Astrocyte (in vitro differentiated cells and primary cell): ENCODE measurements around the gene CHSY1. TPM values are rescaled to one million over a fixed set of nuclear protein-coding genes. Genes with fewer than 3 reads are reported as not detected.

ENCODE experiments used
- DNase-seq: peaks from one replicate; pipeline ENCODE4 v3.0.0-alpha.2; 2010; ENCODE audit warnings: low read depth
- FAIRE-seq: peaks from 2 replicates; lab custom pipeline; 2011; peaks lifted over from hg19 to GRCh38; lab: Jason Lieb, UNC
- H2AFZ ChIP-seq: 2 replicates; pipeline ENCODE4 v1.6.0; 2012; ENCODE audit warnings: low read depth, low read length, inconsistent platforms
- H3K27ac ChIP-seq: 2 replicates; pipeline ENCODE4 v1.5.1; 2011; ENCODE audit warnings: low read depth, low read length, inconsistent platforms
- H3K27me3 ChIP-seq: 2 replicates; pipeline ENCODE4 v1.6.0; 2011; ENCODE audit warnings: low read length, inconsistent platforms; ENCODE audit not compliant: insufficient read depth
- H3K36me3 ChIP-seq: 2 replicates; pipeline ENCODE4 v1.5.1; 2011; ENCODE audit warnings: low read length, inconsistent platforms; ENCODE audit not compliant: insufficient read depth
- H3K4me1 ChIP-seq: 2 replicates; pipeline ENCODE4 v1.5.1; 2011; ENCODE audit warnings: low read length, inconsistent platforms; ENCODE audit not compliant: insufficient read depth
- H3K4me2 ChIP-seq: 2 replicates; pipeline ENCODE4 v1.6.0; 2012; ENCODE audit warnings: low read length, inconsistent platforms
- H3K4me3 ChIP-seq: 2 replicates; pipeline ENCODE4 v1.5.1; 2011; ENCODE audit warnings: low read depth, mild to moderate bottlenecking, low read length, inconsistent platforms; ENCODE audit not compliant: insufficient read depth
- H3K79me2 ChIP-seq: 2 replicates; pipeline ENCODE4 v1.6.0; 2012; ENCODE audit warnings: mild to moderate bottlenecking, low read length, inconsistent platforms; ENCODE audit not compliant: insufficient read depth
- H3K9ac ChIP-seq: 2 replicates; pipeline ENCODE4 v1.6.0; 2012; ENCODE audit warnings: mild to moderate bottlenecking, low read length, inconsistent platforms
- H3K9me3 ChIP-seq: 2 replicates; pipeline ENCODE4 v1.5.1; 2012; ENCODE audit warnings: low read depth, mild to moderate bottlenecking, low read length, inconsistent platforms; ENCODE audit not compliant: insufficient read depth
- H4K20me1 ChIP-seq: 2 replicates; pipeline ENCODE4 v1.6.0; 2012; ENCODE audit warnings: low read length, inconsistent platforms; ENCODE audit not compliant: insufficient read depth
- H3K27ac Mint-ChIP-seq: one replicate; pipeline ENCODE4 v1.8.0; 2021; ENCODE audit warnings: mild to moderate bottlenecking, mixed read lengths; ENCODE audit not compliant: unreplicated experiment
- H3K27me3 Mint-ChIP-seq: one replicate; pipeline ENCODE4 v1.8.0; 2021; ENCODE audit warnings: low read depth, mixed read lengths; ENCODE audit not compliant: unreplicated experiment
- H3K36me3 Mint-ChIP-seq: one replicate; pipeline ENCODE4 v1.8.0; 2021; ENCODE audit warnings: low read depth, mixed read lengths; ENCODE audit not compliant: unreplicated experiment
- H3K4me1 Mint-ChIP-seq: one replicate; pipeline ENCODE4 v1.8.0; 2021; ENCODE audit warnings: low read depth, mixed read lengths; ENCODE audit not compliant: unreplicated experiment
- H3K4me3 Mint-ChIP-seq: one replicate; pipeline ENCODE4 v1.8.0; 2021; ENCODE audit warnings: mild to moderate bottlenecking, moderate library complexity, mixed read lengths; ENCODE audit not compliant: unreplicated experiment
- H3K9me3 Mint-ChIP-seq: one replicate; pipeline ENCODE4 v1.8.0; 2021; ENCODE audit warnings: mild to moderate bottlenecking, mixed read lengths; ENCODE audit not compliant: unreplicated experiment
- CTCF ChIP-seq: IDR thresholded peaks from 2 replicates; pipeline ENCODE4 v1.5.1; 2011; ENCODE audit warnings: low read depth, mild to moderate bottlenecking, inconsistent platforms, low read length, moderate library complexity; ENCODE audit not compliant: insufficient read depth
- EZH2 ChIP-seq: IDR thresholded peaks from 2 replicates; pipeline ENCODE4 v1.6.1; 2012; ENCODE audit warnings: mild to moderate bottlenecking, low read length, inconsistent platforms; ENCODE audit not compliant: insufficient read depth
- total RNA-seq: library from RNA; stranded (reverse); gene quantifications from 2 replicates; pipeline ENCODE4 v1.2.1, GENCODE V29; 2021

The CHSY1 gene
- total RNA-seq, 1 donor from 2014 or later, result 42.2 TPM

- no peaks in the 10 kb centered on the region for H3K9me3 ChIP-seq
- peaks cover 28% of the 10 kb centered on the region for H4K20me1 ChIP-seq
- FAIRE-seq, result no peak
- H3K36me3 ChIP-seq, result peaks cover 57% of the 10 kb centered on the region
- no peak overlapping the region for H3K27ac Mint-ChIP-seq
- no peak overlapping the region for H3K27ac ChIP-seq
- DNase-seq, result no peak
- no peak overlapping the region for H3K9ac ChIP-seq
- no peaks in the 10 kb centered on the region for H3K4me1 ChIP-seq
- no peaks in the 10 kb centered on the region for H3K9me3 Mint-ChIP-seq
- H3K4me2 ChIP-seq, result no peak overlapping the region
- H3K27me3 ChIP-seq, result no peaks in the 10 kb centered on the region
- no peak overlapping the region for H3K4me3 ChIP-seq
- peaks cover 38% of the 10 kb centered on the region for H3K79me2 ChIP-seq
- no peak overlapping the region for H2AFZ ChIP-seq
- no peaks in the 10 kb centered on the region for H3K27me3 Mint-ChIP-seq
- H3K4me1 Mint-ChIP-seq, result no peaks in the 10 kb centered on the region
- no peak overlapping the region for H3K4me3 Mint-ChIP-seq
- H3K36me3 Mint-ChIP-seq, result peaks cover 13% of the 10 kb centered on the region
- TF ChIP-seq EZH2, result no peak
- TF ChIP-seq CTCF, result no peak
Measured at GRCh38 chr15:101286471-101287114, 34.7 kb upstream of the CHSY1 start.

- no peak overlapping the region for H3K9ac ChIP-seq
- no peaks in the 10 kb centered on the region for H3K9me3 ChIP-seq
- FAIRE-seq (no peak), DNase-seq (no peak)
- peaks cover 15% of the 10 kb centered on the region for H3K79me2 ChIP-seq
- no peak overlapping the region for H3K4me3 ChIP-seq
- no peak overlapping the region for H3K27ac Mint-ChIP-seq
- no peak overlapping the region for H2AFZ ChIP-seq
- H3K27me3 Mint-ChIP-seq, result no peaks in the 10 kb centered on the region
- no peak overlapping the region for H3K4me3 Mint-ChIP-seq
- no peaks in the 10 kb centered on the region for H3K27me3 ChIP-seq
- no peaks in the 10 kb centered on the region for H3K4me1 Mint-ChIP-seq
- H3K27ac ChIP-seq, result no peak overlapping the region
- no peak overlapping the region for H3K4me2 ChIP-seq
- no peaks in the 10 kb centered on the region for H3K4me1 ChIP-seq
- peaks cover 18% of the 10 kb centered on the region for H3K36me3 Mint-ChIP-seq
- TF ChIP-seq EZH2 (no peak), CTCF (no peak)
- H3K9me3 Mint-ChIP-seq, result no peaks in the 10 kb centered on the region
- peaks cover 62% of the 10 kb centered on the region for H3K36me3 ChIP-seq
- peaks cover 14% of the 10 kb centered on the region for H4K20me1 ChIP-seq
Measured at GRCh38 chr15:101283931-101284330, 32.1 kb upstream of the CHSY1 start.

GRCh38 chr15:101280007-101280406 is 28.2 kb upstream of the CHSY1 start:
- no peak overlapping the region for H3K9ac ChIP-seq
- no peak overlapping the region for H3K27ac ChIP-seq
- Mint-ChIP-seq H3K9me3 (no peaks in the 10 kb centered on the region), H3K27ac (no peak overlapping the region), H3K4me1 (peaks cover 6% of the 10 kb centered on the region), H3K36me3 (peaks cover 13% of the 10 kb centered on the region), H3K4me3 (no peak overlapping the region), H3K27me3 (no peaks in the 10 kb centered on the region)
- H3K4me2 ChIP-seq, result no peak overlapping the region
- H3K9me3 ChIP-seq, result no peaks in the 10 kb centered on the region
- no peak overlapping the region for H3K4me3 ChIP-seq
- no peak for FAIRE-seq
- no peak for DNase-seq
- peaks cover 10% of the 10 kb centered on the region for H3K4me1 ChIP-seq
- no peak for TF ChIP-seq EZH2
- TF ChIP-seq CTCF, result no peak
- H4K20me1 ChIP-seq, result peaks cover 18% of the 10 kb centered on the region
- H3K27me3 ChIP-seq, result no peaks in the 10 kb centered on the region
- no peak overlapping the region for H2AFZ ChIP-seq
- H3K36me3 ChIP-seq, result peaks cover 41% of the 10 kb centered on the region
- H3K79me2 ChIP-seq, result peaks cover 22% of the 10 kb centered on the region
